Measurements from ENCODE around the gene STPG2.

GRCh38 chr4:98006060-98006459 lies 137.2 kb downstream of the STPG2 start:
- TF ChIP-seq CTCF (IDR thresholded peaks at IDR 0.05), result no peak
- TF ChIP-seq POLR2A (IDR thresholded peaks at IDR 0.05), result no peak
